ENCODE data around the gene DGKZ.

DNA sequence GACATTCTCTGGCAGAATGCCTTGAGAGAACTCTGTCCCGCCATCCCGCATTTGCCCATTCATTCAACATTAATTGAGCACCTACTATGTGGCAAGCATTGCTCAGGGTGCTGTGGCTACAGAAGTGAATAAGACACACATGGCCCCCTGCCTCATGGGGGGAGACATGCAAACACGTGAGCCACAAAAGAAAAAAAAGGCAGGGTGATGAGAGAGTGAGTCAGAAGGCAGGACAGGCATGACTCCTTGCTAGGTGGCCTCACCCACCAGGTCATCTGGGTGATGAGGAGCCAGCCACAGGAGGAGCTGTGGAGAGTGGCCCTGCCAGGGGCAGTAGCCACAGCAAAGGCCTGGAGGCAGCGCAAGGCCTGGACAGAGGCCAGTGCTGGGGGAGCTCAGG lies 39.4 kb downstream of the DGKZ start:
- TF ChIP-seq POLR2AphosphoS5 (IDR thresholded peaks at IDR 0.05; ENCODE audit: low read depth, low read length) (no peak), POLR2A (IDR thresholded peaks at IDR 0.05; ENCODE audit: low read depth, low read length) (no peak)

Data from GM12892 (cell line).